NT2/D1 (cell line): ENCODE measurements around the gene CAPN14.

Experiments used
- SUZ12 ChIP-seq: IDR thresholded peaks from 2 replicates; pipeline ENCODE4 v1.6.1; 2011; ENCODE audit not compliant: insufficient read length, insufficient read depth; ENCODE audit errors: extremely low read depth
- YY1 ChIP-seq: IDR thresholded peaks from 2 replicates; pipeline ENCODE4 v1.6.1; 2011; ENCODE audit not compliant: insufficient read length, insufficient read depth
- ZNF274 ChIP-seq: IDR thresholded peaks from 2 replicates; pipeline ENCODE4 v1.6.1; 2011; ENCODE audit warnings: mild to moderate bottlenecking, low read depth, low read length

GRCh38 chr2:31222071-31222470 is 4.8 kb upstream of the CAPN14 start:
- TF ChIP-seq ZNF274 (no peak), YY1 (no peak), SUZ12 (no peak)
